Parathyroid adenoma (tissue), 2 donors: ENCODE data around the gene SPON2.

Experiments
- H2AFZ ChIP-seq: fragments of 300-600 bp; sonication (generic); one replicate; pipeline ENCODE4 v1.7.0; 2017; ENCODE audit warnings: antibody characterized with exemption, mild to moderate bottlenecking
- H3K27ac ChIP-seq: fragments of 300-600 bp; sonication (generic); one replicate; pipeline ENCODE4 v1.7.0; 2017
- H3K27me3 ChIP-seq: fragments of 300-600 bp; sonication (generic); one replicate; pipeline ENCODE4 v1.7.0; 2017; ENCODE audit warnings: low read length; ENCODE audit not compliant: control insufficient read depth, insufficient read depth
- H3K36me3 ChIP-seq: fragments of 300-600 bp; sonication (generic); one replicate; pipeline ENCODE4 v1.7.0; 2017; ENCODE audit warnings: low read length; ENCODE audit not compliant: control insufficient read depth, insufficient read depth
- H3K4me1 ChIP-seq: fragments of 300-600 bp; sonication (generic); one replicate; pipeline ENCODE4 v1.7.0; 2017; ENCODE audit warnings: control low read depth
- H3K4me2 ChIP-seq: fragments of 300-600 bp; sonication (generic); one replicate; pipeline ENCODE4 v1.7.0; 2017; ENCODE audit warnings: low read length
- H3K4me3 ChIP-seq: fragments of 300-600 bp; sonication (generic); one replicate; pipeline ENCODE4 v1.7.0; 2017; ENCODE audit warnings: low read depth, low read length
- H3K79me2 ChIP-seq: fragments of 300-600 bp; sonication (generic); one replicate; pipeline ENCODE4 v1.7.0; 2017; ENCODE audit warnings: control low read depth
- H3K9ac ChIP-seq: fragments of 300-600 bp; sonication (generic); one replicate; pipeline ENCODE4 v1.7.0; 2017; ENCODE audit warnings: mild to moderate bottlenecking
- H3K9me3 ChIP-seq: fragments of 300-600 bp; sonication (generic); one replicate; pipeline ENCODE4 v1.7.0; 2017; ENCODE audit warnings: low read length; ENCODE audit not compliant: control insufficient read depth
- CTCF ChIP-seq: fragments of 300-600 bp; sonication (generic); IDR thresholded peaks from one replicate; pipeline ENCODE4 v1.7.0; 2017; ENCODE audit warnings: antibody characterized with exemption, mild to moderate bottlenecking
- donor health status: primary hyperparathyroidism.

Gene SPON2

GRCh38 chr4:1172971-1173757 is 781 bp upstream of the SPON2 start:
- no peak overlapping the region for H3K9ac ChIP-seq
- no peak for TF ChIP-seq CTCF
- no peaks in the 10 kb centered on the region for H3K9me3 ChIP-seq
- no peaks in the 10 kb centered on the region for H3K4me1 ChIP-seq
- H2AFZ ChIP-seq: no peak overlapping the region
- no peak overlapping the region for H3K27ac ChIP-seq
- peaks cover 9% of the 10 kb centered on the region for H3K27me3 ChIP-seq
- H3K4me3 ChIP-seq: no peak overlapping the region
- H3K36me3 ChIP-seq: no peaks in the 10 kb centered on the region
- no peak overlapping the region for H3K4me2 ChIP-seq
- H3K79me2 ChIP-seq: no peaks in the 10 kb centered on the region

- Histone ChIP-seq H3K9ac (no peak overlapping the region), H3K9me3 (no peaks in the 10 kb centered on the region), H3K4me3 (peak overlapping the region; percentile 4), H3K27me3 (peaks cover 9% of the 10 kb centered on the region), H3K4me2 (peak overlapping the region; percentile 38), H3K79me2 (no peaks in the 10 kb centered on the region), H2AFZ (no peak overlapping the region), H3K27ac (no peak overlapping the region), H3K4me1 (no peaks in the 10 kb centered on the region), H3K36me3 (no peaks in the 10 kb centered on the region)
- no peak for TF ChIP-seq CTCF
These were observed 814 bp downstream of the SPON2 start for GRCh38 chr4:1171311-1172227.

GRCh38 chr4:1170976-1171310 is 1.4 kb downstream of the SPON2 start:
- Histone ChIP-seq H3K27ac (no peak overlapping the region), H2AFZ (no peak overlapping the region), H3K36me3 (no peaks in the 10 kb centered on the region), H3K79me2 (no peaks in the 10 kb centered on the region), H3K4me3 (no peak overlapping the region), H3K9ac (no peak overlapping the region), H3K4me1 (no peaks in the 10 kb centered on the region), H3K9me3 (no peaks in the 10 kb centered on the region), H3K27me3 (peaks cover 9% of the 10 kb centered on the region), H3K4me2 (no peak overlapping the region)
- TF ChIP-seq CTCF: no peak

GRCh38 chr4:1170156-1170975 is 2.0 kb downstream of the SPON2 start:
- no peaks in the 10 kb centered on the region for H3K36me3 ChIP-seq
- H3K27ac ChIP-seq: no peak overlapping the region
- H3K9me3 ChIP-seq: no peaks in the 10 kb centered on the region
- no peaks in the 10 kb centered on the region for H3K4me1 ChIP-seq
- H3K4me2 ChIP-seq: no peak overlapping the region
- H3K4me3 ChIP-seq: no peak overlapping the region
- no peak for TF ChIP-seq CTCF
- no peak overlapping the region for H2AFZ ChIP-seq
- peaks cover 9% of the 10 kb centered on the region for H3K27me3 ChIP-seq
- H3K9ac ChIP-seq: no peak overlapping the region
- no peaks in the 10 kb centered on the region for H3K79me2 ChIP-seq
